DOHH2 (cell line): Measurements from ENCODE around the gene HELT.

ENCODE experiments used
- H3F3A ChIP-seq: fragments of 200-600 bp; sonication (generic), shearing (Covaris generic); 2 replicates; pipeline ENCODE4 v1.6.0; 2016; ENCODE audit warnings: antibody characterized with exemption, mild to moderate bottlenecking; ENCODE audit not compliant: control insufficient read depth, insufficient read depth
- H3K27ac ChIP-seq: fragments of 200-600 bp; sonication (generic); 2 replicates; pipeline ENCODE4 v1.5.1; 2014; ENCODE audit warnings: low read depth, mild to moderate bottlenecking, low read length, moderate library complexity
- H3K27me3 ChIP-seq: fragments of 200-600 bp; sonication (generic); 2 replicates; pipeline ENCODE4 v1.6.1; 2014; ENCODE audit warnings: mild to moderate bottlenecking, low read length, mixed read lengths; ENCODE audit not compliant: control insufficient read depth
- H3K36me3 ChIP-seq: fragments of 200-600 bp; sonication (generic); 2 replicates; pipeline ENCODE4 v1.6.1; 2014; ENCODE audit warnings: mild to moderate bottlenecking, low read length, moderate library complexity, mixed read lengths; ENCODE audit not compliant: control insufficient read depth
- H3K4me1 ChIP-seq: fragments of 200-600 bp; sonication (generic); 2 replicates; pipeline ENCODE4 v1.6.1; 2014; ENCODE audit warnings: mild to moderate bottlenecking, low read length, mixed read lengths; ENCODE audit not compliant: control insufficient read depth
- H3K4me2 ChIP-seq: fragments of 200-600 bp; sonication (generic); 2 replicates; pipeline ENCODE4 v1.6.0; 2014; ENCODE audit warnings: mild to moderate bottlenecking, low read length, moderate library complexity
- H3K4me3 ChIP-seq: fragments of 200-600 bp; sonication (generic); 2 replicates; pipeline ENCODE4 v1.5.1; 2014; ENCODE audit warnings: mild to moderate bottlenecking, low read length, mixed read lengths
- H3K79me2 ChIP-seq: fragments of 200-600 bp; sonication (generic); 2 replicates; pipeline ENCODE4 v1.6.1; 2014; ENCODE audit warnings: mild to moderate bottlenecking, low read length, mixed read lengths; ENCODE audit not compliant: control insufficient read depth
- H3K9me2 ChIP-seq: fragments of 200-600 bp; sonication (generic); replicated peaks from 2 replicates; pipeline ENCODE4 v1.6.1; 2014; ENCODE audit warnings: mild to moderate bottlenecking, low read length, mixed read lengths; ENCODE audit not compliant: control insufficient read depth
- H3K9me3 ChIP-seq: fragments of 200-600 bp; sonication (generic); 2 replicates; pipeline ENCODE4 v1.6.1; 2014; ENCODE audit warnings: antibody characterized with exemption, low read length, mixed read lengths; ENCODE audit not compliant: control insufficient read depth, insufficient read depth
- H4K20me1 ChIP-seq: fragments of 200-600 bp; sonication (generic); 2 replicates; pipeline ENCODE4 v1.6.0; 2014; ENCODE audit warnings: low read depth, mild to moderate bottlenecking, antibody characterized with exemption, low read length, moderate library complexity; ENCODE audit not compliant: control insufficient read depth, insufficient read depth
- CTCF ChIP-seq: fragments of 200-600 bp; sonication (generic); IDR thresholded peaks from one replicate; pipeline ENCODE4 v1.5.1; 2014; ENCODE audit warnings: antibody characterized with exemption, mild to moderate bottlenecking, low read depth, low read length; ENCODE audit not compliant: poor library complexity, severe bottlenecking
- EZH2phosphoT487 ChIP-seq: fragments of 200-600 bp; sonication (generic); IDR thresholded peaks from 2 replicates; pipeline ENCODE4 v1.6.1; 2017; ENCODE audit warnings: borderline replicate concordance, mild to moderate bottlenecking, antibody characterized with exemption, low read length, moderate library complexity, mixed read lengths

Gene HELT

GRCh38 chr4:185031611-185032010 is 13.3 kb downstream of the HELT start:
- no peaks in the 10 kb centered on the region for H3K9me2 ChIP-seq
- H3K4me2 ChIP-seq, result no peak overlapping the region
- H3K27me3 ChIP-seq, result peaks cover 18% of the 10 kb centered on the region
- H4K20me1 ChIP-seq, result no peaks in the 10 kb centered on the region
- no peak overlapping the region for H3K4me3 ChIP-seq
- no peaks in the 10 kb centered on the region for H3K36me3 ChIP-seq
- H3K4me1 ChIP-seq, result no peaks in the 10 kb centered on the region
- H3K9me3 ChIP-seq, result no peaks in the 10 kb centered on the region
- no peaks in the 10 kb centered on the region for H3F3A ChIP-seq
- no peak for TF ChIP-seq EZH2phosphoT487
- H3K79me2 ChIP-seq, result no peaks in the 10 kb centered on the region
- H3K27ac ChIP-seq, result no peak overlapping the region

- Histone ChIP-seq H3K4me2 (no peak overlapping the region), H4K20me1 (no peaks in the 10 kb centered on the region), H3K27me3 (peaks cover 18% of the 10 kb centered on the region), H3K9me3 (no peaks in the 10 kb centered on the region), H3K79me2 (no peaks in the 10 kb centered on the region), H3K9me2 (no peaks in the 10 kb centered on the region), H3K27ac (no peak overlapping the region), H3K4me3 (no peak overlapping the region), H3K36me3 (no peaks in the 10 kb centered on the region), H3K4me1 (no peaks in the 10 kb centered on the region), H3F3A (no peaks in the 10 kb centered on the region)
- TF ChIP-seq CTCF (no peak), EZH2phosphoT487 (no peak)
Measured at GRCh38 chr4:185033072-185033471, 14.8 kb downstream of the HELT start.

DNA sequence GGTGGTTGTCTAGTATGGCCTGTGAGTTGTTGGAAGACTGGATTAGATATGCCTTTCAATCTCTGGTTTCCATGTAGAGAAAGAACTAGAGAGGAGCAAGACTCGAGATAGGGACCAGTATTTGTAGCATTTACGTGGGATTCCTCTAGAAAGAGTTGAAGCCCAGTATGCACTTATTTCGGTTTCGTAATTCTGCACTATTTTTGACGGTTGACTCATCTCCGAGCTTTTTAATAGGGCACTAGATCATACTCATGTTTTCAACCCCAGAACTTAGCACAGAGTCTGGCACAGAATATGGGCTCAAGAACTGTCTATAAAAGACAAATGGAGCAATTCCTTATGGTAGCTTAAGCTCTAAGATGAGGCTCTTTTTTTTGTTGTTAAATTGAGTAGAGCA is 15.7 kb downstream of the HELT start:
- Histone ChIP-seq H3F3A (no peaks in the 10 kb centered on the region), H3K79me2 (no peaks in the 10 kb centered on the region), H4K20me1 (no peaks in the 10 kb centered on the region), H3K27me3 (peaks cover 14% of the 10 kb centered on the region), H3K9me3 (no peaks in the 10 kb centered on the region), H3K4me1 (no peaks in the 10 kb centered on the region), H3K9me2 (no peaks in the 10 kb centered on the region), H3K36me3 (no peaks in the 10 kb centered on the region), H3K4me3 (no peak overlapping the region), H3K27ac (no peak overlapping the region), H3K4me2 (no peak overlapping the region)
- no peak for TF ChIP-seq CTCF
- no peak for TF ChIP-seq EZH2phosphoT487

DNA sequence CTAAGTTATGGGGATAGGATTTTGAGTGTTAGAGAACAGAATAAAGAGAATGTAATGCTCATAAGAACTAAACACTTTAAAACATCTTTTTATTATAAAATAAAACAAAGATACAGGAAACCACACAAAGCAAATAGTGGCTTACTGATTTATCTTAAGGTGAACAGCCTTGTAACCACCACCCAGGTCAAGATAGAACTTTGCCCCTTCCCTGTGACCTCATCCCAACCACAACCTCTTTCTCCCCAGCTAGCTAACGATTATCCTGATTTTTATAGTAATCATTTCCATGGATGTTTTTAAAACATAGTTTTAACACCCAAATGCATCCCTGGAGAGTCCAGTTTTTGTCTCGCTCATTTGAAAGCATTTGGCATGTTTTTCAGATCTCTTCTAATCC is 17.0 kb downstream of the HELT start:
- TF ChIP-seq EZH2phosphoT487 (no peak), CTCF (no peak)
- Histone ChIP-seq H3F3A (no peaks in the 10 kb centered on the region), H4K20me1 (no peaks in the 10 kb centered on the region), H3K27me3 (peaks cover 12% of the 10 kb centered on the region), H3K27ac (no peak overlapping the region), H3K4me1 (0 out of 2 replicates have a peak, but pooled peaks cover 3% of the 10 kb centered on the region), H3K4me3 (no peak overlapping the region), H3K36me3 (no peaks in the 10 kb centered on the region), H3K4me2 (no peak overlapping the region), H3K9me3 (no peaks in the 10 kb centered on the region), H3K79me2 (no peaks in the 10 kb centered on the region), H3K9me2 (no peaks in the 10 kb centered on the region)
